Hematopoietic multipotent progenitor cell treated with erythropoietin and hydrocortisone succinate and interleukin-3 and kit ligand, for 4 days (in vitro differentiated cells): ENCODE data around the gene ARL3.
A peak's percentile ranks its signal among the peaks of the same experiment; 100 is the strongest.

Experiments used
- DNase-seq: peaks from one replicate; pipeline ENCODE4 v3.0.0-alpha.2; 2015

ARL3 gene

GRCh38 chr10:102649797-102650654, 64.2 kb downstream of the ARL3 start:
- DNase-seq: no peak

DNA sequence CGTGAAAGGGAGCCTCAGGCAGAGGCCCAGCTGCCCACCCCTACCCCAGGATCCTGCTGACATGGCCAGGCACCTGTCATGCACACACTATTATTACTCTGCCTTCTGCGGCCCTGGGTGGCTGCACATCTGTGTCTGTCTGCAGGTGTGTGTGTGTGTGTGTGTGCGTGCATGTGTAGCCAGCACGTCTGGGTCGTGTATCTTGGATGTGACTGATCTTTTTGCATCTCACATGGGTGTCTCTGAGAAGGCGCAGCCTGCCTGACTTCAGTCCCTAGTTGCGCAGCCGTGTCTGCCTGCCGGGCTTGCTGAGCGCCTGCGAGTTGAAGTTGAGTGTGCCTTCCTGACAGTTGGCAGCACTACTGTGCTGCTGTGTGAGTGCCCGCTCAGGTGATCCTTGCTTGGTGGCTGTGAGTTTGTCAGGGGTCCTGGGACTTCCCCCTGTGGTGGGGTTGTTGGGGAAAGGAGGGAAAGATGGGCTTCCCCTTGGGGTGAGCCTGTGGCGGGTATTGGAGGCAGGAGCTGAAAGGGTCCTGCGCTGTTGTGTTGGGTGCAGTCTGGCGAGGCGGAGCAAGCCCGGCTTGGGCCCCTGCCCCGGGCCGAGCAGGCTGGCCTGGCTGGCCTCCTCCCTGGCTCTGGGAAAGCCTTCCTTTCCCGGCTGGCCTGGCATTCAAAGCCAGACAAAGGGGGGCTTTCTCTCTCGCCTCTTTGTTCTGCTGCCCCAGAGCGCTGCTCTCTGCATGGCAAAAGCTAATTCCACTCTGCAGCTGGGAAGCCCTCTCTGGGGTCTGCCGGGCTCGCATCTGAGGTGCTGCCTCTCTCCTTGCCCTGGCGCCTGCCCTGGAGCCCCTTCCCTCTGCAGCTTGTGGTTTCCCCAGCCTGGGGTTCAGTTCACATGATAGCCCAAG, 65.1 kb downstream of the ARL3 start:
- peak; percentile 39 for DNase-seq

DNA sequence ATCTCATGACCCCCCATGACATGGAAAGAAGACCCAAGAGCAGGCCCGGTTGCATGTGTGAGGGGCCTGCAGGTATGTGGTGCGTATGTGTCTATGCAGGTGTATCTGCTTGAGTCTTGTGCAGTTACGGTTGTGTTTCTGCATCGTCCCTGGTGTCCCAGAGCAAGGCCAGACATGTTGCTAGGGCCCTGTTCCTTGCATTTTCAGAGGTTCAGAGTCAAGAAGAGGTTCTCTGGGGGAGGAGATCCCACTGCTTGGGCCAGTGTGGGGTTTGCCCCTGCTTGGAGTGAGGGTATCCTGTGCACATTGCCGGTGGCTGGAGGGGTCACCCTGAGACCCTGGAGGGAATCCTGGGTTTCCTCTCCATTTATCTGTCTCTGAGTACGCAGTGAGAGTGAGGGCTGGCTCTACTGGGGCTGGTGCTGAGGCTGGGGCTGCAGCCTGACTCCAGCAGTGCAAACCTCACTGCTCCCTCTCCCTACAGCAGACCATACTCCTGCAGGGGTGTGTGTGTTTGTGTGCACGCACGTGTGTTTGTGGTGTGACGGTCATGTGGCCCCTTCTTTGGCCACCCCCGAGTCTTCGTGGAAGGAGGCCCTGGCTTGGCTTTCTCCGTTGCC, 65.8 kb downstream of the ARL3 start:
- DNase-seq: no peak

- no peak for DNase-seq
Measured at GRCh38 chr10:102647443-102648268, 66.5 kb downstream of the ARL3 start.

- DNase-seq: peak; percentile 66
Measured at GRCh38 chr10:102646610-102647442, 67.4 kb downstream of the ARL3 start.

GRCh38 chr10:102645741-102646609, 68.2 kb downstream of the ARL3 start:
- DNase-seq: peak; percentile 98

- DNase-seq: peak; percentile 76
Measured at GRCh38 chr10:102645388-102645740, 68.8 kb downstream of the ARL3 start.

GRCh38 chr10:102644646-102645387, 69.4 kb downstream of the ARL3 start:
- peak; percentile 91 for DNase-seq

GRCh38 chr10:102644066-102644645, 70.0 kb downstream of the ARL3 start, which contains the start of gene TRIM8:
Gene TRIM8 (plus strand): TSS chr10:102644479. CDS start chr10:102644618, 139 bp downstream.
- peak; percentile 80 for DNase-seq

DNA sequence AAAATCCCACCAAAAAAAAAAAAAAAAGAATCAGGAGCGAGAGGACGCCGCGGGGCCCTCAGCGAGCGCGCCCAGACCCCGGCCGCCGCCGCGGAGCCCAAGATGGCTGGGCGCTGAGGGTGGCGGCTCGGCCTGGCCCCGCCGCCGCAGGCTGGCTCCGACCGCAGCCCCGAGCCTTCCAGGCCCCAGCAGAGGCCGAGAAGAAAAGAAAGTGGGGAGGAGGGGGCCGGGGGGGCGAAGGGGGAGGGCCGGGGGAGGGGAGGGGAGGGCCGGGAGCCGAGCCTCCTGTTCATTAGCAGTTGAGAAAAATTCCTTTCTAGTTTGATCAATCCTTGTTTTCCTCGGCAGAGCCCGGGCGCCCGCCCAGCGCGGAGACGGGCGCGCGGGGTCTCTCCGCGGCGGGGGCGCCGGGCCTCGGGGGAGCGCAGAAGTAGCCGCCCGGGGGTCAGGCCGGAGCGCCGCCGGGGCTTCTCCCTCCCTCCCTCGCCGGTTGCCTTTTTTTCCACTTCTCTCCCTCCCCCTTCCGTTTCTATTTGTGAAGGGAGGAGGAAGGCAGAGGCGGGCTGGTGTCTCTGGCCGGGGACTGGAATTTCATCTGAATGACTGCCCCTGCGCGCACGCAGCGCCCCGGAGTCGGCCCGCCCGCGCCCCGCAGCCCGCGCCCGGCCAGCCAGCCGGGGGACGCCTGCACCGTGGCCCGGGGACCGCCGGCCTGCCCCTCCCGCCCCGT, 70.7 kb downstream of the ARL3 start:
- DNase-seq: peak; percentile 91

GRCh38 chr10:102642736-102643335, 71.4 kb downstream of the ARL3 start:
- DNase-seq: peak; percentile 65

- DNase-seq: peak; percentile 99
Measured at GRCh38 chr10:102641880-102642735, 72.1 kb downstream of the ARL3 start.

GRCh38 chr10:102641402-102641801, 72.8 kb downstream of the ARL3 start:
- no peak for DNase-seq

DNA sequence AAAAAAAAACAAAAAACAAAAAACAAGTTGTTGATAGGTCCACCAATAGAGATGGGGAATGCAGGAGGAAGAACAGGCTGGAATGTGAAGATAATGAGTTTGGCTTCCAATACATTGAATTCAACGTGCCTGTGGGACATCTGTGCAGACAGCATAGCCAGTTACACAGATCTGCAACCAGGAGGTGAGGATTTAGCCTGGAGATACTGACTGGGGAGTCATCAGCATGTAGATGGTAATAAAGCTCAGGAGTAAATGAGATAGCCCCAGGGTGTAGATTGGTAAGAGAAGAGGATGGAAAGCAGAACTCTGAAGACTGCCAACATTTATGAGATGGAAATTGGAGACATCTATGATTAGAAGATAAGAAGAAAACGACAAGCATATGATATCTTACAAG, 74.7 kb downstream of the ARL3 start:
- DNase-seq: no peak

DNA sequence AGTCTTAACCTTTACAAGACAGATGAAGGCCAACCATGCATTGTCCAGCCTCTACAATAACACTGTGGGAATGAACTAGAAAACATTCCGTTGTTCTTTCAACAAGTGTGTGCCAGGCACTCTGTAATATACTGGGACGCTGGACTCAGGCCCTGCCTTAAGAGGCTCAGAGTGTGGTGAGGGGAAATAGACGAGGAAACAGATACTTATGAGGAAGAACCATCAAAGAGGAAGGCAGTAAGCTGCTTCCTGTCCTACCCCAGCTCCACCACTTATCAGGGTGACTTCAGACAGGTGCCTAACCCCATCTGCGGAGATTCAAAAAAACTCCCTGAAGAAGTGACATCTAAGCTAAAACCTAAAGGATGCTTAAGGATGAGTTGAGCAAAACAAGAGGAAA, 78.8 kb downstream of the ARL3 start:
- DNase-seq: peak; percentile 57

- no peak for DNase-seq
Measured at GRCh38 chr10:102634686-102635085, 79.5 kb downstream of the ARL3 start.

- DNase-seq: no peak
Measured at GRCh38 chr10:102633848-102634247, 80.3 kb downstream of the ARL3 start.
